GM12891 (cell line): ENCODE data around the gene FRMD8.

Experiments used
- PAX5 ChIP-seq: IDR thresholded peaks from 2 replicates; pipeline ENCODE4 v1.6.1; 2011; ENCODE audit warnings: low read length, moderate library complexity, mild to moderate bottlenecking; ENCODE audit not compliant: insufficient read depth, severe bottlenecking
- POLR2A ChIP-seq: IDR thresholded peaks from 2 replicates; pipeline ENCODE4 v1.6.1; 2011; ENCODE audit warnings: low read depth, low read length, control low read depth
- POLR2AphosphoS5 ChIP-seq: IDR thresholded peaks from 2 replicates; pipeline ENCODE4 v1.6.1; 2011; ENCODE audit warnings: low read depth, low read length, control low read depth
- POU2F2 ChIP-seq: IDR thresholded peaks from 2 replicates; pipeline ENCODE4 v1.6.1; 2011; ENCODE audit warnings: low read depth, mild to moderate bottlenecking, control low read depth, low read length, moderate library complexity
- TAF1 ChIP-seq: IDR thresholded peaks from 2 replicates; pipeline ENCODE4 v1.6.1; 2011; ENCODE audit warnings: low read depth, low read length, control low read depth

GRCh38 chr11:65421794-65422632, 35.6 kb downstream of the FRMD8 start:
- TF ChIP-seq POU2F2, result no peak
- TF ChIP-seq POLR2A, result no peak; the same call in 1 of the 2 replicates
- TF ChIP-seq TAF1, result peak; percentile 79
- TF ChIP-seq POLR2AphosphoS5, result peak; percentile 44
- TF ChIP-seq PAX5, result peak; percentile 54
